Small intestine (tissue), 7 donors: ENCODE measurements around the gene SBK1. TPM values are rescaled to one million over a fixed set of nuclear protein-coding genes. Genes with fewer than 3 reads are reported as not detected.
"Not testable (repeated sequence)": the region's sequence is repeated elsewhere in the genome, so short reads cannot be mapped to it uniquely, and the experiment has no call there.

Experiments used
- DNase-seq, 2 donors: peaks; one replicate each; pipeline versions ENCODE4 v3.0.0 to v3.0.0-alpha.2; 2013
- FAIRE-seq: peaks from 2 replicates; lab custom pipeline; 2012; peaks lifted over from hg19 to GRCh38; lab: Jason Lieb, UNC
- H3K27ac ChIP-seq, 3 donors: one replicate each; pipeline ENCODE4 v1.5.1; 2013; ENCODE audit warnings: low read length in 2 of 3, mild to moderate bottlenecking in 2 of 3, control low read depth in 1 of 3, inconsistent platforms in 1 of 3, low read depth in 1 of 3, moderate library complexity in 1 of 3
- H3K27me3 ChIP-seq, 3 donors: one replicate each; pipeline ENCODE4 v1.6.1; 2013; ENCODE audit warnings: low read length in 3 of 3, inconsistent platforms in 1 of 3; ENCODE audit not compliant: control insufficient read depth in 3 of 3, insufficient read depth in 3 of 3
- H3K36me3 ChIP-seq, 3 donors: one replicate each; pipeline ENCODE4 v1.6.1; 2013; ENCODE audit warnings: low read length in 3 of 3, inconsistent platforms in 1 of 3, low read depth in 1 of 3, mild to moderate bottlenecking in 1 of 3, moderate library complexity in 1 of 3; ENCODE audit not compliant: control insufficient read depth in 3 of 3, insufficient read depth in 2 of 3
- H3K4me1 ChIP-seq, 3 donors: one replicate each; pipeline ENCODE4 v1.6.1; 2013; ENCODE audit warnings: low read length in 2 of 3, inconsistent platforms in 1 of 3, low read depth in 1 of 3, mild to moderate bottlenecking in 1 of 3, moderate library complexity in 1 of 3; ENCODE audit not compliant: control insufficient read depth in 3 of 3, insufficient read depth in 2 of 3
- H3K4me3 ChIP-seq, 3 donors: one replicate each; pipeline ENCODE4 v1.5.1; 2013; ENCODE audit warnings: low read length in 3 of 3, control low read depth in 1 of 3, inconsistent platforms in 1 of 3, low read depth in 1 of 3, mild to moderate bottlenecking in 1 of 3, moderate library complexity in 1 of 3
- H3K9me3 ChIP-seq, 2 donors: one replicate each; pipeline ENCODE4 v1.6.1; 2013; ENCODE audit warnings: low read depth in 1 of 2, low read length in 1 of 2; ENCODE audit not compliant: control insufficient read depth in 2 of 2, insufficient read depth in 1 of 2
- WGBS, 3 donors: extraction: QIAGEN DNeasy Blood & Tissue Kit; methylation state at CpG; one replicate each; pipeline ENCODE4 v1.1.7; 2013; 5-methylcytosine and 5-hydroxymethylcytosine counted together
- polyA plus RNA-seq, 4 donors: library from polyadenylated mRNA; stranded (reverse) in 3 of 4; unstranded in 1 of 4; fragments of 200-250 nt in 3 of 4; fragments of 120-200 nt in 1 of 4; gene quantifications; one replicate each; pipeline versions ENCODE4 v1.2.1 to v1.2.3, GENCODE V29; 2013
- donor health status: healthy with polysubstance abuse.
- donor health status: control.
- donor health status: control.
- donor health status: Bipolar disorder and iron deficiency.
- donor health status: healthy.

SBK1 gene
- polyA plus RNA-seq, 4 donors: under 0.01 to 1.8 (median 0.71) TPM

DNA sequence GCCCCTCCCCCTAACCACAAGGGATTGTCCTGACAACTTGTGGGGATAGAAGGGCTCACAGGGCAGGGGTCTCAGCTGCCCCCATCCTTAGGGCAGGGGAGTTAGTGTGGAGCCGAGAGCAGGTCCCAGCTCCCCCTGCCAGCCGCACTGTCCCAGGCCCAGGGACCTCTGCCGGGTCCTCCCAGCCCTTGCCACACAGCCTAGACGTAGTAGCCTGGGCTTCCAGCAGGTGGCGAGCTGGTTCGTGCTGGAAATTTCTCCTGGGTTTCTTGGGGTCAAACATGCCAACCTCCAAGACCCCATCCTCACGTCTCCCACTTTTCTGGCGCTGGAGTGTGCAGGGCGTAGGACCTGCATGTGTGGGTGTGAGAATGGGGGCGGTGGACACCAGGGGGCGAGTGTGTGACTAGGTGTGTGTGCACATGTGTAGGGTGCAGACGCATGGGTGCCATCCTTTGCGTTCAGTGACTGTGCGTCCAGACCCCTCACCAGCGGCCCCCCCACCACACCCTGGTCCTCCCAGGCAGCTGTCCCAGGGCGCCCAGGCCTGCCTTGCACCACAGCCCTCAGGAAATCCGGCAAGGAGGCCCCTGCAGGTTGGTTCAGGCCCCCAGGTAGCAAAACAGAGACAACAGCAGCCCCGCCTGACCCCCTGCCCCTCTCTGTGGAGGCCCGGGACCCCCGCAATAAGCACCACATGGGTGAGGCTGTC, 29.5 kb downstream of the SBK1 start:
- Histone ChIP-seq H3K9me3 (no peaks in the 10 kb centered on the region), H3K27ac (no peak overlapping the region), H3K36me3 (peaks cover 0 to 3% (median 0%) of the 10 kb centered on the region in 3 donors), H3K4me3 (no peak overlapping the region), H3K27me3 (no peaks in the 10 kb centered on the region), H3K4me1 (no peaks in the 10 kb centered on the region)
- DNase-seq: peak; percentile 22 to 38
- 55 to 66% (median 61%) methylated on average over 20 of the region's 20 CpGs for WGBS, 3 donors
- FAIRE-seq: no peak

DNA sequence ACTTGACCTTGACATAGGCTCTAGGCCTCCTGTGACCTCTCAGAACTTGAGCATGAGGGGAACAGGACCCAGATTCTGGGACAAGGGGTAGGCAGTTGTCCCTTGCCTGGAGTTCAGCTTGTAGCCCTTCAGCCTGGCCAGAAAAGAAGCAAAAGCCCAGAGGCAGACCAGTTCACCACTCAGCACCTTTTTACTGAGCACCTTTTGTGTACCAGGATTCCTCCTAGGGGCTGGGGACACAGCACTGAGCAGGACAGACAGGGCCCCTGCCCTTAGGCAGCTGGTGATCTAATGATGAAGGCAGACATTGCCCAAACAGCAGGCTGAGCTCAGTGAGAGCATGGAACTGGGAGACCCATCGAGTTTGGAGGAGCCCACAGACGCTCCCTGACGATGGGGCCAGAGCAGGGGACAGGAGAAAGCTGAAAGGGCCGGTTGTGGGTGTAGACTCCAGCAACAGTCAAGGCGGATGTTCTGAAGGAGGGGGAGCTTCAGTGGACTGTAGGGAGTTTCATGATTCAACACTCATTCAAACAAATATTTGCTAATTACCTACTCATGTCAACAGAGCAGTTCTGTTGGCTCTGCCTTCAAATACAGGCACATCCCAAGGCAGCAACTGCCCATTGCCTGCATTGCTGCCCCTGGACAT, 32.0 kb downstream of the SBK1 start:
- H3K9me3 ChIP-seq: no peaks in the 10 kb centered on the region
- no peaks in the 10 kb centered on the region for H3K27me3 ChIP-seq
- FAIRE-seq: no peak
- H3K4me3 ChIP-seq: no peak overlapping the region
- H3K4me1 ChIP-seq: no peaks in the 10 kb centered on the region
- peak; percentile 23 to 25 for DNase-seq
- 72 to 85% (median 73%) methylated on average over 5 of the region's 5 CpGs for WGBS, 3 donors
- peak overlapping the region in 1 of 3 donors; percentile 38 for H3K27ac ChIP-seq
- no peaks in the 10 kb centered on the region for H3K36me3 ChIP-seq

DNA sequence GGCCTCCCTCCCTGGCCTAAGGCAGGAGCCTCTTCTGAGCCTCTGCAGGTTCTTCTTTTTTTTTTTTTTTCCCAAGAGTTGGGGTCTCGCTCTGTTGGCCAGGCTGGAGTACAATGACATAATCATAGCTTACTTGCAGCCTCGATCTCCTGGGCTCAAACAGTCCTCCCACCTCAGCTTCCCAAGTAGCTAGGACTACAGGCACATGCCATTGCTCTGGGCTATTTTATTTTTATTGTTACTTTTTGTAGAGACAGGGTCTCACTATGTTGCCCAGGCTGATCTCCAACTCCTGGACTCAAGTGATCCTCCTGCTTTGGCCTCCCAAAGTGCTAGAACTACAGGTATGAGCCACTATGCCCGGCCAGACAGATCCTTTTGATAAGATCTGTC, 32.6 kb downstream of the SBK1 start:
- FAIRE-seq (no peak), DNase-seq (no peak)
- no peak overlapping the region for H3K4me3 ChIP-seq
- H3K27me3 ChIP-seq: no peaks in the 10 kb centered on the region
- no peaks in the 10 kb centered on the region for H3K9me3 ChIP-seq
- H3K4me1 ChIP-seq: no peaks in the 10 kb centered on the region
- H3K27ac ChIP-seq: no peak overlapping the region
- 81 to 83% (median 83%) methylated on average over 3 of the region's 3 CpGs for WGBS, 3 donors
- no peaks in the 10 kb centered on the region for H3K36me3 ChIP-seq

DNA sequence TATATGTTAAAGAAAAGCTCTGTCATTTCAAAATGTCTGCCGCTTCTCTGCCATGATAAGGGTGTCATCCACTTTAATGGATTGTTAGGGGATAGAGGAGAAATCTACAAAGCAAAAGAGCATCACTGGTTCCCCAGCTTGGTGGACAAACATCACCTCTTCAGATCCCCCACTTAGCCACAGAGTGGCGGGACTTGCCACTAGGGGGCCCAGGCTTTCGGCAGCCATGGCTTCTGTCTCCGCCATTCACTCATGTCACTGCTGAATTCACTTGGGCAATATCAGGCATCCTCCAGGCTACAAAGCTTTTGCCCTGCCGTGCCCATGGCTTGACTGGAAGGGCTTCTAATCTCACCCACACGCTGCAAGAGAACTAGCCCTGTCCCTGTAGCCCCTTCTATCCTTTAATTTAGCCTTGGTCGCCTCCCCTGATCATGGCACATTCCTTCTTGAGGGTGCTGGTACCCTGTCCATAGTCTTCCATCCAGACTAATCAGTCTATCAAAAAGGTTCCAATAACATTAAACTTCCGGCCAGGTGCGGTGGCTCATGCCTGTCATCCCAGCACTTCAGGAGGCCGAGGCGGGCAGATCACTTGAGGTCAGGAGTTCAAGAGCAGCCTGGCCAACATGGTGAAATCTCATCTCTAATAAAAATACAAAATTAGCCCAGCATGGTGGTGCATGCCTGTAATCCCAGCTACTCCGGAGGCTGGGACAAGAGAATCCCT, 34.7 kb downstream of the SBK1 start:
- WGBS, 3 donors: 50 to 57% (median 55%) methylated on average over 12 of the region's 12 CpGs
- no peak overlapping the region for H3K4me3 ChIP-seq
- H3K27me3 ChIP-seq: no peaks in the 10 kb centered on the region
- no peak overlapping the region for H3K27ac ChIP-seq
- no peaks in the 10 kb centered on the region for H3K9me3 ChIP-seq
- no peak for FAIRE-seq
- peak; percentile 53 to 59 for DNase-seq
- no peaks in the 10 kb centered on the region for H3K36me3 ChIP-seq
- H3K4me1 ChIP-seq: no peaks in the 10 kb centered on the region

DNA sequence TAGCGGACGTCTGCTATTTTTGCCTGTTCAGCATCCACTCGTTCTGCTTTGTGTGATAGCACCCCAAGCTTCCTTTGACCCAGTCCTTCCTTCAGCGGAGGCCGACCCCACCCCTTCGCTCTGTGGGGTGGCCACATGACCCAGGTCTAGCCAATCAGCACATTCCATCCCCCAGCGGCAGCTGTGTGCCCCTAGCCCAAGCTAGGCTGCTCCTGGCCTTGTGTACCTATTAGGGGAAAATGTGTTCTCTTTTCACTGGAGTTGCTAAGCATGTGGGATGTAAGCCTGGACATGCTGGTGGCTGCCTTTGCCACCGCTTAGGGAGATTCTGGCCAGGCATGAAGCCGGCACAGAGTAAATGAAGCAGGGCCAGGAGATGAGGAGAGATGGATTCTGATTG, 37.9 kb downstream of the SBK1 start:
- not testable (repeated sequence) for H3K27me3 ChIP-seq, DNase-seq, H3K9me3 ChIP-seq, H3K36me3 ChIP-seq, H3K27ac ChIP-seq, H3K4me3 ChIP-seq, FAIRE-seq, H3K4me1 ChIP-seq
- 42 to 49% (median 45%) methylated on average over 8 to 9 of the region's 9 CpGs for WGBS, 3 donors

DNA sequence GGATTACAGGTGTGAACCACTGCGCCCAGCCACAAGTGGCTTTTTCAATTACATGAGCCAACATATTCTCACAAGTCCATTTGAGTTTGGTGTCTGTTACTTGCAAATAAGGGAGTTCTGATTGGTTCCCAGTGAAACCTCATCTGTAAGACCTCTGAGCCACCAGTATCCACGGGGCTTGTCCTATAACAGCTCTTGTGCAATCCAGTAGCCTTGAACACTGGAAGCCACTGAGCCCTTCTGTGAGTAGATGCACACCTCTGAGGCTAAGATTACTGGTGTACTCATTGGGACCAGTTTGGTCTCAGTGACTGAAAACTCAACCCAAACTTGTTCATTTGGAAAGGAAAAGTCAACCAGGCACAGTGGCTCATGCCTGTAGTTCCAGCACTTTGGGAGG, 38.7 kb downstream of the SBK1 start:
- not testable (repeated sequence) for H3K36me3 ChIP-seq, H3K27me3 ChIP-seq, DNase-seq, H3K9me3 ChIP-seq, H3K4me1 ChIP-seq, FAIRE-seq, H3K4me3 ChIP-seq, H3K27ac ChIP-seq
- 59 to 64% (median 61%) methylated on average over 2 of the region's 2 CpGs for WGBS, 3 donors

DNA sequence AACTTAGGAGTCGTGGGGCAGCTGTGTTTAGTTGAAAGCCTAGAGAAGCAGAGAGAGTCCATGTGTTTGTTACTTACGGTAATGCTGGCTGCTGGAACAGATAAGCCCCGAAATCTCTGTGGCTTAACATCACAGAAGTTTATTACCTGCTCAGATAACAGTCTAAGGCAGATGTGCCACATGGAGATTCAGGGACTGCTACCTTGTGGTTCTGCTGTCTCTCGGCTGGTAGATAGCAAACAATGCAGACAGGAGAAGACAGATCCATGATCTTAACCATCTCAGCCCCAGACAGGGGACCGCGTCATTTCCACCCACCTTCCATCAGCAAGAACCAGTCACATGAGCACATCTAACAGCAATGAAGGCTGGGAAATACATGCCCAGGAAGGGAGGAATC, 40.3 kb downstream of the SBK1 start:
- H3K36me3 ChIP-seq, H3K4me1 ChIP-seq, DNase-seq, H3K27me3 ChIP-seq, H3K27ac ChIP-seq, FAIRE-seq, H3K4me3 ChIP-seq, H3K9me3 ChIP-seq: not testable (repeated sequence)
- 18 to 55% (median 52%) methylated on average over 4 to 6 of the region's 6 CpGs for WGBS, 3 donors

DNA sequence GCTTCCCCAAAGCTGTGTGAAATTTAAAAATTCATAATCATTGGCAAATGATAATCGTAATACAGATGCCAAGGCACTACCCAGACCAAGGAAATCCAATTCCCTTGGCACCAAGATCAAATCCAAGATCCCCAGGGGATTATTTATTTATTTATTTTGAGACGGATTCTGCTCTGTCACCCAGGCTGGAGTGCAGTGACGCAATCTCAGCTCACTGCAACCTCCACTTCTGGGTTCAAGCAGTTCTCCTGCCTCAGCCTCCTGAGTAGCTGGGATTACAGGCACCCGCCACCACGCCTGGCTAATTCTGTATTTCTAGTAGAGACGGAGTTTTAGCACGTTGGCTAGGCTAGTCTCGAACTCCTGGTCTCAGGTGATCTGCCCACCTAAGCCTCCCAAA, 43.4 kb downstream of the SBK1 start:
- DNase-seq, H3K36me3 ChIP-seq, H3K27me3 ChIP-seq, H3K27ac ChIP-seq, H3K4me3 ChIP-seq, H3K9me3 ChIP-seq, H3K4me1 ChIP-seq, FAIRE-seq: not testable (repeated sequence)
- WGBS, 3 donors: 87 to 91% (median 87%) methylated on average over 7 to 8 of the region's 8 CpGs
